ENCODE measurements around the gene FARSB.
"Not testable (repeated sequence)": the region's sequence is repeated elsewhere in the genome, so short reads cannot be mapped to it uniquely, and the experiment has no call there.

Gene FARSB

GRCh38 chr2:222655787-222656525 lies at the start of gene FARSB:
TSS of gene FARSB (minus strand) at chr2:222656092. CDS start at chr2:222656073, 19 bp downstream.
- peak; percentile 96 for DNase-seq

GRCh38 chr2:222703886-222704285 lies 48.0 kb upstream of the FARSB start:
- no peak for DNase-seq

DNA sequence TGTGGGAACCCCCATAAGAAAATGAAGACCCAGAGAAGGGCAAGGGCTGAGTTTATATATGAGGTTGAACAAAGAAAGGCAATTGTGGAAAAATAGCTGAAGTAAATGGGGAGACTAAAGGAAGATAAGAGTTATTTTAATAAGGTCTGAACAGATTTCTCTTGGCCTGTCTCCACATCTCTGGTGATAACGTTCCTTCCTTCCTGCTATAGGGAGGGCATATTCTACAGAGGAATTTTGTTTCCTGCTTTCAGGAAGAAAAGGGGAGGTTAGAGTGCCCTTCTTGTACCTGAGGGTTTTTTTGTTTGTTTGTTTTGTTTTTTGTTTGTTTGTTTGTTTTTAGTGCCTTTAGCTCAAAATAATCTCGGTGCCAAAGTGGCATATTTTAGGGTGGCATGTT lies 47.2 kb upstream of the FARSB start:
- DNase-seq, result no peak

DNA sequence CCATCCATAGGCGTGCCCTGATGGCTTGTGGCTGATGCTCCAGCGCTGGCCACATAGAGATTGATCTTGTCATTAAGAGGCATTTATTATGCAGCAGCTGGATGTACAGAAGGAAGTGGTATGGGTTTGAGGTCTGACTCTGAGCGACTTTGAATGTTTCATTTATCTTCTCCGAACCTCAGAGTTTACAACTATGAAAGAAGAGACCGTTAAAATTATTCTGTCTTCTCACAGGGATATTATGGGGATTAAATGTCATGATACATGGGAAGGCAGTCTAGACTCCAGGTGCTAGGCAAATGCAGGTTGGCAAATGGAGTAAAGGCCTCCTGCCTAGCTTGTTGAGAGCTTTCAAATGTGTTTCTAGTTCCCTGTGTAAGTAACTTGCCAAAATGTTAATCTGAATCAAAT lies 45.8 kb upstream of the FARSB start:
- no peak for DNase-seq

DNA sequence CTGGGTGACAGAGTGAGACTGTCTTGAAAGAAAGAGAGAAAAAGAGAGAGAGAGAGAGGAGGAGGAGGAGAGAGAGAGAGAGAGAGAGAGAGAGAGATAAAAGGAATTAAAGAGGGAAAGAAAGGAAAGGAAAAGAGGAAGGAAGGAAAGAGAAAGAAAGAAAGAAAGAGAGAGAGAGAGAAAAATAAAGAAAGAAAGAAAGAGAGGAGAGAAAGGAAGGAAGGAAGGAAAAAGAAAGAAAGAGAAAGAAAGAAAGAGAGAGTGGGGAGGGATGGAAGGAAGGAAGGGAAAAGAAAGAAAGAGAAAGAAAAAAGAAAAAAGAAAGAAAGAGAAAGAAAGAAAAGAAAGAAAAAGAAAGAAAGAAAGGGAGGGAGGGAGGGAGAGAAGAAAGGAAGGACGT lies 45.3 kb upstream of the FARSB start:
- no peak for DNase-seq

- no peak for DNase-seq
Observed at GRCh38 chr2:222698276-222698675, 42.4 kb upstream of the FARSB start.

DNA sequence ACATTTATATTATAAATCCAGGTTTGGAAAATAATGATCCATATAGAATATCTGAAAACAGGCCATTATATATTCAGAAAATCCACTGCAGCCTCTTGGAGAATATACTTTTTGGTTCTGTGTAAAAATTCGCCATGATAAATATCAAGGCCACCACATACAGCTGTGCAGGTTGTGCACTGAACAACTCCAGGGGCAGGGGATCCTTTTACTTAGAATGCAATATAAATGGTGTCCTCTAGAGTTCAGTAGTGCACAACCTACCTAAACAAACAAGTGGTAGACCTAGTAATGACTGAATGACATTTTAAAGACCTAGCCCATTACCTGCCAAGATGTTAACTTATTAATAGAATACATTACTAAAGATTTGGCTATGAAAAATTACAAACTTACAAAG lies 37.9 kb upstream of the FARSB start:
- no peak for DNase-seq

DNA sequence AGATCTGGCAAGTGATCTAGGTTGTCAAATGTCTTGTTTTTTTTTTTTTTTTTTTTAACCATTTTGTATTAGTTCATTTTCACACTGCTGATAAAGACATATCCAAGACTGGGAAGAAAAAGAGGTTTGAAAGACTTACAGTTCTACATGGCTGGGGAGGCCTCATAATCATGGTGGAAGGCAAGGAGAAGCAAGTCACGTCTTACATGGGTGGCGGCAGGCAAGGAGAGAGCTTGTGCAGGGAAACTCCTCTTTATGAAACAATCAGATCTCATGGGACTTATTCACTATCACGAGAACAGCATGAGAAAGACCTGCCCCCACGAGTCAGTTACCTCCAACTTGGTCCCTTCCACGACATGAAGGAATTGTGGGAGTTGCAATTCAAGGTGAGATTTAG lies 37.5 kb upstream of the FARSB start:
- DNase-seq, result not testable (repeated sequence)

DNA sequence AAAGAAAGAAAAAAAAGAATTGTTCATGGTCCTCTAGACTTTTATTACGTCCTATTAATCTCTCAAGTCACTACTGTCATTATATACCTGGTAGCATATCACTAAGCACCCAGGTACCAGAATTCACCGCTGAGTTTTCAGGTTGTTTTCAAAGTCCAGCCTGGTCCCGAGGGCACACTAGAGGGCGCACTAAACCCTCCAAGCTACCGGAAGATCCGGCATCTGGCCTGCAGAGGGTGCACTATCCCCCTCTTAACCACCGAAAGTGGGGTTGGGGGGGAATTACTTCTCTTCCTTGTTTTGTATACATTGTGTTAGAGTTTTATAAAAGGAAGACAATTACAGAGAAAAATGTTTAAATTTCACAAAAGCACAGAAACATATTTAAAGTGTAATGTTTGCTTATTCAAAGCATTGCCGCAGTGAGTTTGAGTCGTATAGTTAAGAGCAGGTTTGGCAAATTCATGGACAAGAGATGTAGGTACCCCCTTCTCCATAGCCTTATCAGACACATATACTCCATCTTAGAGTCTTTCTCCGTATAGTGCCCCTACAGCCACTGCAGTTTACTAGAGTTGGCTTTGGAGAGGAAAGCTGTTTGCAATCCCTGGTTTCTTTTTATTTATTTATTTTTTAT lies 34.8 kb upstream of the FARSB start:
- DNase-seq, result peak; percentile 70 to 75

GRCh38 chr2:222689322-222689721 lies 33.4 kb upstream of the FARSB start:
- no peak for DNase-seq

- DNase-seq, result no peak
Observed at GRCh38 chr2:222688917-222689316, 33.0 kb upstream of the FARSB start.

- no peak for DNase-seq
Observed at GRCh38 chr2:222686086-222686750, 30.3 kb upstream of the FARSB start.

- no peak for DNase-seq
Observed at GRCh38 chr2:222683805-222684204, 27.9 kb upstream of the FARSB start.

DNA sequence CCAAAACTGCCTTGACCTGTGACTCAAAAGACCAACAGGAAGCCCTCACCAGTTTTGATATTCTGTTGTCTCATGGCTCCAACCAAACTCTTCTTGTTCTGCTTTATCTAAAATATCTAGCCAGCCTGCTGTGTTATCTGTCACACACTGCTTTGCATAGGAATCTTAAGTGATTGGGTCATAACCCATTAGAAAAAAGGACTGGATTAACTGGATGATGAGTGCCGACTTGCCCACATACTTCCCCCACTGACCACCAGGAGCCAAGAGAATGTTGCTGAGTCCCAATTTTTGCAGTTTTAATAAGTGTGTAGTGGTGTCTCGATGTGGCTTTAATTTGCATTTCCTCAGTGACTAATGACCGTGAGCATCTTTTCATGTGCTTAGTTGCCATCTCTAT lies 22.1 kb upstream of the FARSB start:
- DNase-seq, result no peak

DNA sequence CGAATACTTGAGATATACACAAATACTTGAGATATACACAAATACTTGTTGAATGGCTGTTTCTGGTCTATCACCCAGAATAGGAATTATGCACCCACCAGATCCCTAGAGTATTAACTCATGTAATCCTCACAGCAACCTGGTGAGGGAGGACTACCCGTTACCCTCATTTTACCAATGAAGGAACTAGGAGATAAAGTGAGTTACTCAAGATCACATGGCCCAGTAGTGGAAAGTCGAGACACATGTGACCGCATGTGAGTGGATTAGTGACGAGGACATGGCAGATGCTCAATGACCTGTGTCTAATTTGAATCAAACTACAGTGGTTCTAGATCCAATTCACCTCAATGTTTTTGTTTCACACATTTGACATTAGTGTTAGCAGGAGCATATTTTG lies 18.0 kb upstream of the FARSB start:
- DNase-seq, result no peak

- DNase-seq, result no peak
Observed at GRCh38 chr2:222673273-222673672, 17.4 kb upstream of the FARSB start.

DNA sequence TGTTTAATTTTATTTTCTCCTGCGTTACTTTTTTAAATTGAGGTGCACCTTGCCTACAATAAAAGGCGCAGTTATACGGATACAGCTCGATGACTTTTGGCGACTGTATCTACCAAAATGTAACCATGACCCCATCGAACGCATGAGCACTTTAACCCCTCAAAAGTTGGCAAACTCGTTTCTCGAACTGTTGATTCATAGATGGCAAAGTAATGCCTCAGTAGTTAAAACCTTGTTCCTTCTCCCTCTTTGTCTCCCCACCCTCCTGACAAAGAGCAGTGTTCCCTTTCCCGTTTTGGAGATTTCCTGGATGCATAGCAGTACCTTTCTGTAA lies 16.1 kb upstream of the FARSB start:
- no peak for DNase-seq

GRCh38 chr2:222671259-222672067 lies 15.6 kb upstream of the FARSB start, which contains the start of gene MOGAT1:
TSS of gene MOGAT1 (plus strand) at chr2:222671658. CDS start at chr2:222671786, 128 bp downstream.
- DNase-seq, result no peak

DNA sequence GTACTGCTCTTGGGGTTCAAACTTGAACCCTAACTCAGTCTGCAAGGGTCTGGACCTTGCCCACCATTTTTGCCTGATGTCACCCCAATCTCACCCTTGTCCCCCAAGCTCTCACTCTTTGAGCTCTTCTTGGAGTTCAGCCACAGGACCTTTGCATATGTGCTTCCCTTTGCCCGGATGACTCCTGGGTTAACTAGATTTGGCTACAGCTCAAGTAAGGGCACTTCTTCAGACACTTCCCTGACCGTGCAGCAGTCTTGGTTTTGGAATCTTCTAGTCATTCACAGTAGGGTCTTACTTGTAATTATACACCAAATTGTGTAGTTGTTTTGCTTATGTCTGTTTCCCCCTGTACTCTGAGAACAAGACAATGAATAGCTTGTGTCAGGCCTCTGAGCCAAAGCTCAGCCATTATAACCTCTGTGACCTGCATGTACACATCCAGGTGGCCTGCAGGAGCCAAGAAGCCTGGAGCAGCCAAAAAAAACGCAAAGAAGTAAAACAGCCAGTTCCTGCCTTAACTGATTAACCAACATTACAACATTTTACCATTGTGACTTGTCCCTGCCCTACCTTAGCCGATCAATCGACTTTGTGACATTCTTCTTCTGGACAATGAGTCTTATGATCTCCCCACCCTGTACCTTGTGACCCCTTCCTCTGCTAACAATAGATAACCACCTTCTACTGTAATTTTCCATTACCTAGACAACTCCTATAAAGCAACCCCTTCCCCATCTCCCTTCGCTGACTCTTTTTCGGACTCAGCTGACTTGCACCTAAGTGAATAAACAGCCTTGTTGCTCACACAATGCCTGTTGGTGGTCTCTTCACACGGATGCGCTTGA lies 14.5 kb upstream of the FARSB start:
- no peak for DNase-seq

GRCh38 chr2:222669353-222669752 lies 13.5 kb upstream of the FARSB start:
- DNase-seq, result no peak

GRCh38 chr2:222668494-222669154 lies 12.7 kb upstream of the FARSB start:
- DNase-seq, result no peak

DNA sequence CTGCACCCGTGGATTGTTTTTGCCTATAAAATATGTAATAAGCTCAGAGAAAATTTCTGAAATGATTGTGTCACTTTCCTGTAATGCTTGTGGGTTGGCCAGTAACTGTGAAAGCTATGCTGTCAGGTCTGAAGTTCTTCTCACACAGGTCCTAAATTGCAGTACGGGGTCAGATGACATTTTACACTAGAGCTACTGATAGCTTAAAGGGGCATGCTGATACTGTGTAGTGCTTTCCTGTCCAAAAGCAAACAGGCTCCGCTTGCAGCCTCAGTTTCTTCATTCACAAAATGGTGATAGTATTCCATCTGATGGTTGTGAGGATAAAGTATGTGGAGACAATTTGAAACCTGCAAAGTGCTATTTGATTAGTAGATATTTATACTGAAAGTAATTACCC lies 7.6 kb upstream of the FARSB start:
- no peak for DNase-seq

Data from CD4-positive, alpha-beta T cell treated with Interleukin-4 for 1 hour (primary cell).